NCI-H2107 treated with DMSO at 0.1 percent for 48 hours (cell line): ENCODE results near the gene GPX8.

Source experiments
- DNase-seq: peaks from one replicate; lab custom pipeline; 2025; ENCODE audit not compliant: unreplicated experiment; lab: John Stamatoyannopoulos, UW

Gene GPX8

DNA sequence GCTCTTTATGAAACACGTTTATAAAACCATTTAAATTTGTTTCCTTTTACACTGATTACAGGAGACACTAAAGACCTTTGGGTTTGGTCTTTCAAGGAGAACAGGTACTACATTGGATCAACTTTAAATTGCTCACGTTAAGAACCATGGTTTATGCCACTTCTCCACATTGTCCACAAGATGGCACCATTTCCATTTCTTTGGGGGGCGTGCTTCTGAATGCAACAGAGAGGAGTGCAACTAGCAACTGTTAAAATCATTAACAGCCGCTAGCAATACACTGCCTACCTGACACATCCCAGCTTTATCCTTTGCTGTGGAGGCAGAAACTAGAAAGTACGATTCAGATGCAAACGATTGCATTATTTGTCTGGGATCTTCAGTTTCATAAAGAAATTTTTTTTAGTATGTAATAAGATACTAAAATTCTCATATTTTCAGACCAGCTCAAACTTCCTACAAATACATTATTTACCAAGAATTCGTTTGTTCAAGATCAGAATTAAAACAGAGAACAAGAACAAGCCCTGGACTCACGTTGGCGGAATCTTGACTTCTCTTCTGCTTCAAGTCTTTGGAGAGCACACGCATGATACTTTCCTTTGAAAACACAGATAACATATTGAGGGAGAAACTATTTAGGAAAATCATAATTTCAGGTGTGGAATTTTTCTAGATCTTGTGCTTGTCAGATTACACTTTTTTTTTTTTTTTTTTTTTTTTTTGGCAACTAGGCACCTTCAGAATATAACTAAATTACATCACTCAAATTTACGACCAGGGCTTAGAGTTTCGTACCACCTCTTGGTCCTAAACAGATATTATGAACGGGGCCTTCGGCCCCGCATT, 12.3 kb downstream of the GPX8 start:
- peak; percentile 73 for DNase-seq

DNA sequence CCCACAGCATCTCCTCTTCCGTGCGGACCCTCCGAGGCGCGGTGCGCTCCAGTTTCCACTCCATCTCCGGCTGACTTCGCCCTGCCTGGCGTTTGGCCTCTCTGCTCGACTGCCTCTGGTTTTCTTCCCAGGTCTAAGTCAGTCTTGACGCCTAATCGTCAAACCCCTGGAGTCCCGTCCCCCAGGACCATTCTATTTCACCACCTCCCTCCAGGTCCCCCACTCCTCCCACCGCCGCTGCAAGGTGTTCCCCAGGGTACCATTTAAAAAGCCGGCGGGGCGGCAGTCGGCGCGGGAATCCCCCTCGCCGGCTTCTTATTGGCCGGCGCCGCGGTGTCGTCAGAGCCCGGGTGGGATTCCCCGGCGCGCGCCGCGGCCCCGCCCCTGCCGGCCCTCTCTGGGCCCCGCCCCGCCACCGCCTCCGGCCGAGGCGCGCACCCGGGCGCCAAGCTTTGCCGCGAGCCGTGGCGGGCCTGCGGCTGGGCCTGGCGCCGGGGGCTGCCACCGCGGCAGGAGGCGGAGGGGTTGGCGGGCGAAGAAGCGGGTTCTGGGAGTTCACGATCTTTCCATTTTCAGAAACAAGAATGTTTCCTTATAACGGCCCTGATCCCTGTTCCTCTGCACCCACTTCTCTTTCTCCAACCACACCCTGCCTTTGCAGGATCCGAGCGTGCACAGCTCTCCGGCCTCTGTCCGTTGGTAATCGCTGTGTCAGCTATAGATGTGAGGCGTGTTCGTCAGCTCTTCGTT, 13.1 kb downstream of the GPX8 start, which contains the start of gene CDC20B:
CDC20B (minus strand) TSS at position 241 of the 750 bp plus-strand sequence; CDS start at position 64, 177 bp downstream.
- DNase-seq, result peak; percentile 26

DNA sequence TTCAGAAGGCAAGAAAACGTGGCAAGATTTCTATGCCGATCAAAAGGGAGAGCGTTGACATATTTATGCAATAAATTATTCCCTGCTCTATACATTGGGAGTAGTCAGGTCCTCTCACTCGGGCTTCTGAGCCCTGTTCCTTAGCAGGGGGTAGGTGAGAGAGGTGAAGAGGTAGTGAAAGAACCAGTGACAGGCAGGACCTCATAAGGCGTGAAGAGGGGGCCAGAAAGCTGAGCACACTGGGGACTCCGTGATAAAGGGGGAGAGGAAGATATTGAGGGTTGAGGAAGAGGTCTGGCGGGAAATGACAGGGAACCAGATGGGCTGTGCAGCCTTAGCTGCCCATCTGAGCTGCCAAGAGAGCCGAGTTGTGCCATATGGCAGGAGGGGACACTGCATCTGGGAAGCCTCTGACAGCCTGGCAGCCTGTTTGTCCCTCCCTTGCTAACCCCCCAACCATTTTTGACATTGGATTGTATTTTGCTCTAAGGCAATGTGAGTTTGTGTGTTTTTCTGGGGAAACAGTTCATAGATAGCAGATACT, 13.8 kb downstream of the GPX8 start:
- no peak for DNase-seq

DNA sequence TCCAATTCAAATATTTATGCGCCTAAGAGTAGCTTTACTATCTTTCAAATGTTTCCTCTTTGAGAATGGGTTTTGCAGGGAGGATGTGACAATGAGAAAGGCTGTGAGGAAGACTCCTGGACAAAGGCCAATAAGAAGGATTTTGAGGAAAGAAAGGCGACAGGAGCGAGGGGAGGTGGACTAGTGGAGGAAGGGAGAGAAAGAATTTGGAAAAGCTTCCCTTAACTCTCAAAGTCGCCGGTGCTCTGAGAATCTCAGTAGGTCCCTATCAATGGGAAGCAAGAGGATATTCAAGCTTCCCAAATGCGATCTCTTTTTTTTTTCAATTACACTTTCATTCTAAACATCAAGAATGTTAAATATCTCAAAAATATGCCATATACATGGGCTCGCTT, 15.8 kb downstream of the GPX8 start:
- DNase-seq, result no peak

DNA sequence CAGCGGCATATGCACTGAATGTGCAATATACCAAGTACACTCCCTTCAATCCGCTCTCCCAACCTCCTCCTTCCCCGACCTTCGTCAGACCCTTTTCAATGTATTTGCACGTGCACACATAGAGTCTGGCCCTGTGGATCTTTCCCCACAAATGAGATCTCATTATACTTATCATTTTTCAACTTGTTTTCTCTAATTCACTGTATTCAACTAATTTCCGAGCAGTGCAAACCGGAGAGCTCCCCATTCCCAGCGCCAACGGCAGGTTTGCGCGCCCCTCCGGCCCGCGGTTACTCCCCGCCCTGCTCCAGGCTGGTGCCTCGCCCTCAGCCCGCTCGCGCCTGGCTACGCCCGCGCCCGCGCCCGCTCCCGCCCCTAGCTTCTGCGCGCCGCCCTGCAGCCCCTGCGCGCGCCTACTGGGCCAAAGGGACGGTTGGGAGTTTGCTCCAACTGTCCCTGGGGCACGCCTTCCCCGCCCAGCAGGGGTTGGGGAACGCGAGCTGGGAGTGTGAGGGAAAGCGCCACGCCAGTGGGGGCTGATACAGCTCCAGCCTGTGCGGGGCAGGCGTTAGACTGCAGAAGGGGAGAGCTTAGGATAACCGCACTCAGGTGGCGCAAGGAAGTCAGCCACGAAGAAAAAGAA, 16.3 kb downstream of the GPX8 start:
- no peak for DNase-seq

DNA sequence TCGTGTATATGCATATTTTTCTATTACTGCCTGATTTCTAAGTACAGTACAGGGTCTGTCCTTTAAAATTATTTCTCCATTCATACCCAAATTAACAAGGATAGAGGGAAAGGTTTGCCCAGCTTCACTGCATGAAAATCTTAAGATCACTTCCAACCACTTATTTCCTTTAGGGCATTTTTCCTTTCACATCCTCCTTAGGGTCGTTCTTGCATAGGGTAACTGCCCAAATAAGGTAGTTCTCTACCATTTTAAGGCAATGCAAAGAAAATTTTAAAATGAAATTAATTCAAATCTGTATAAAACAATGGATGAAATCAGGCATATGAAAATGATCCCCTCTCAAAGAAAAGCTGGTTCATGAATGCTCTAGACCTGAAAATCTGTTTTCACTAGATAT, 17.1 kb downstream of the GPX8 start:
- DNase-seq, result no peak

DNA sequence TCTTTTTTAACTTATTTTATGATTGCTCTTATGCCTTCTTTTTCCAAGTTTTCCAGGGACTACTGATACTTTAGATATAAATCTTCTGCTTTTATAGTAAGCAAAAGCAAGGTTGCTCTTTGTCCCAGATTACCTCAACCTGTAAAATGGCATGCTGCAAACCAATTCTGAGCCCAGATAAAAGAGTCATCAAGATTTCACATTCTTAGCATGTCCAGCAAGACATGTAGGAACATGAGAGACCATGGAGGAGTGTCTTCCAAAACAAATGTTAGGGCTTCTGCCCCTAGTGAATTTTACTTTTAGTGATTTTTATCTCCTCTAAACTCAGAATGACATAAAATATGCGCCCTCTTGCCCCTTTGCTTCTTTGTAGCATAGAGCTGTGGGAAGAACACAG, 20.0 kb downstream of the GPX8 start:
- DNase-seq, result no peak

DNA sequence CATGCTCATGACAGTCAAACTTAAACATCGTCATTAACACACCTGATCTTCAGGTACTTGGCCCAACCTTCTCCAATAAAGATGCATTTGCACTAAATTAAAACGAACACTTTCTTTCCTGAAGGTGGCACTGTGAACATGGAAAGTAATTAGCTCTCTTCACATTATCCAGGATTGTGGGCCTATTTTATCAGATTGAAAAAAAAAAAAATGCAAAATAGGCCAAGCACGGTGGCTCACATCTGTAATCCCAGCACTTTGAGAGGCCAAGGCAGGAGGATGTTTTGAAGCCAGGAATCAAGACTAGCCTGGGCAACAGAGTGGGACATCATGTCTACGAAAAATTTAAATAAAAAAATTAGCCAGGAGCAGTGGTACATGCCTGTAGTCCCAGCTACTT, 27.4 kb downstream of the GPX8 start:
- peak; percentile 34 for DNase-seq

DNA sequence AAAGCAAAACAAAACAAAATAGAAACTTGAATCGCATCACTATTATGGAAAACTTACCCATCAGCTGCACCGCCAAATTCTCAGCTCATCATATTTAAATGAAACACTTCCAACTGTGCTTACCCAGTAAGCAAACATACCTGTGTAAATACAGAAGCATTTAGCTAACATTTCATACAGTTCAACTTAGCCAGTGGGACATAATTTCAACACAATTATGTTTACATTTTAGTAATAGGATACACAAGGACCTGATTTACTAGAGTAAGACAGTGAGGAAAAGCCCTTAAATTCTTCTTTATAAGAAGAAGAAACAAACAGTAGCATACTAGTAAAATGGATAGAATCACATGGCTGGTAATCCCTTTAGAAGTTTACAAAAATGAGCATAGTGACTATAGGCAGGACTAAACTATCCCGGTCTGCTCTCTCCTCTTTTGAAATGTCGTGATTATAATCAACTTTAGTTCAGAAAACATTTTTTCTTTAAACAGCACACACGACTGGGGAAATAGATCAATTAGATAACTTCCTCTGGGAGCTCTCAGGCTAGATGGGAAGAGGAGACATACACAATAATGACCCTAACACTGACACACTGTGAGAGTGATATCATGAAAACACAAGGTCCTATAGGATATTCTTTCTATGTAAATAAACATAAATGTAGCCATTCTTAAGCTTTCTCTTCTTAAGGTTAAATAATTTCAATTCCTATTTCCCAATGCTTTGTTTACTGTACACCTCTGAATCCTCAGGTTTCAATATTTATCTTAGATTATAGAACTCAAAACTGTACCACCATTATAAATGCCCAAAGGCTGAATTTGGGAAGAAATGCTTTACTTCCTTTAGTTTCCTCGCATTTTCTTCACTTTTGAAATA, 28.9 kb downstream of the GPX8 start:
- peak; percentile 12 for DNase-seq

DNA sequence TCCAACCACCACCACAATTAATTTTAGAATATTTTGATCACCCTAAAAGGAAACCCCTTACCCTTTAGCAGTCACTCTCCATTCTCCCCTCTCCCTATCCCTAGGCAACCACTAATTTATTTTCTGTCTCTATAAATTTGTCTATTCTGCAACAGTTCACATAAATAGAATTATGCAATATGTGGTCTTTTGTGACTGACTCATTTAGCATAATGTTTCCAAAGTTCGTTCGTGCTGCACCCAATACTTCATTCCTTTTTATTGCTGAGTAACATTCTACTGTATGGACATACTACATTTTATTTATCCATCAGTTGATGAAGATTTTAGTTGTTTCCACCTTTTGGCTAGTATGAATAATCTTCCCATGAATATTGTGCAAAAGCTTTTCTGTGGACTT, 31.2 kb downstream of the GPX8 start:
- no peak for DNase-seq

DNA sequence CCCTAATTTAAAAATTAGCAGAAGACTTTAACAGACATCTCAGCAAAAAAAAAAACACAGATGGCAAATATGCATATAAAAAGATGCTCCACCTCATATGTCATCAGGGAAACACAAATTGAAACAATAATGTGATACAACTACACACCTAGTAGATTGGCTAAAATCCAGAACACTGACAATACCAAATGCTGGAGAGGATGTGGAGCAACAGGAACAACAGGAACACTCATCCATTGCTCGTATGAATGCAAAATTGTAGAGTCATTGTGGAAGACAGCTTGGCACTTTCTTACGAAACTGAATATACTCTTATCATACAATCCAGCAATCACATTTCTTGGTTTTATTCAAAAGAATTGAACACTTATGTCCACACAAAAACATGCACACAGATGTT, 45.0 kb downstream of the GPX8 start:
- DNase-seq, result no peak

DNA sequence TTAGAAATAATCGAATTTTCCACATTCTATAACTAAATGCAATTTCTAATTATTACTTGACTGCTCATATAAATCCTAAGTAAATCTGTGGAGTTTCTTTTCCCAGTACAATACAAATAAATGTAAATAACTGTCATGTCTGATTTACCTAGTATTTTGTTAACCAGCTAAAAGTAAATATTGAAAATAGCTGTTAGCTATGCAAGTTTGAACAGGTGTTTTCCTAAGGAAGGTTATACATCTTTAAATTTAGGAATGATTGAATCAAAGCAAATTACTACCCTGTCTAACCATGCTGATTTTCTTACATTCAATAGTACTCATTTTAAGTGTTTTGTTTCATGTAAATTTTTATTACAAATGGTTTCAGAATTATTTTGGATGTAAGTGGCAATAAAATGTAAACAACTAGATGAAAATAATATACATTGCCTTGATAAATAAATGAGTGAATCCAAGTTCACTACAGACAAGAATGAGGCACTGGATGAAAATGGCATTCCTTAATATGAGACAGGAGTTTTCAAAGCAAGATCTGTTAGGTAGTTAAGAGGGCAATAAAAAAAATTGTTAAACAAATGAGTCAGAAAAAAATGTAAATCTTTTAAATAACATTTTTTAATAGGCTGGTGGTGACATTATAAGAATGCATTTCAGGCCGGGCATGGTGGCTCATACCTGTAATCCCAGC, 51.4 kb downstream of the GPX8 start:
- no peak for DNase-seq
